SK-N-SH treated with all-trans-retinoic acid at 6 μM for 48 hours (cell line): ENCODE measurements around the gene EMX1.

ENCODE experiments used
- ATAC-seq: fragments of 200-7000 bp; cut with Tn5 transposase; 3 replicates; pipeline ENCODE4 v1.9.1; 2020; ENCODE audit warnings: mild to moderate bottlenecking, moderate library complexity
- ARNTL ChIP-seq: fragments of 450-650 bp; formaldehyde crosslinking; IDR thresholded peaks from 2 replicates; pipeline ENCODE4 v1.5.0; 2020; ENCODE audit warnings: low read depth, mild to moderate bottlenecking, moderate library complexity, borderline replicate concordance
- BACH2 ChIP-seq: fragments of 250-450 bp; sonication (Bioruptor Pico); IDR thresholded peaks from 2 replicates; pipeline ENCODE4 v1.9.0; 2021; ENCODE audit warnings: mild to moderate bottlenecking, borderline replicate concordance
- CREB5 ChIP-seq: fragments of 250-450 bp; sonication (Bioruptor Pico); IDR thresholded peaks from 2 replicates; pipeline ENCODE4 v1.5.1; 2020; ENCODE audit warnings: low read depth, mild to moderate bottlenecking, moderate library complexity
- CSDC2 ChIP-seq: fragments of 250-450 bp; sonication (Bioruptor Pico); IDR thresholded peaks from 2 replicates; pipeline ENCODE4 v1.5.0; 2020; ENCODE audit warnings: mild to moderate bottlenecking, moderate library complexity
- CSRNP3 ChIP-seq: fragments of 250-450 bp; sonication (Bioruptor Pico); IDR thresholded peaks from 2 replicates; pipeline ENCODE4 v1.5.1; 2021; ENCODE audit warnings: mild to moderate bottlenecking, moderate library complexity
- ESRRG ChIP-seq: fragments of 250-450 bp; sonication (Bioruptor Pico); IDR thresholded peaks from 2 replicates; pipeline ENCODE4 v1.6.1; 2021; ENCODE audit warnings: mild to moderate bottlenecking
- GLIS3 ChIP-seq: fragments of 250-450 bp; sonication (Bioruptor Pico); IDR thresholded peaks from 2 replicates; pipeline ENCODE4 v1.5.0; 2020; ENCODE audit warnings: mild to moderate bottlenecking, moderate library complexity
- OSR1 ChIP-seq: fragments of 250-450 bp; sonication (Bioruptor Pico); IDR thresholded peaks from 2 replicates; pipeline ENCODE4 v1.8.0; 2022; ENCODE audit warnings: moderate library complexity, mild to moderate bottlenecking, inconsistent platforms
- PATZ1 ChIP-seq: fragments of 250-450 bp; sonication (Bioruptor Pico); IDR thresholded peaks from 2 replicates; pipeline ENCODE4 v1.8.0; 2020; ENCODE audit warnings: mild to moderate bottlenecking, moderate library complexity, borderline replicate concordance
- POU6F1 ChIP-seq: fragments of 250-450 bp; sonication (Bioruptor Pico); IDR thresholded peaks from 2 replicates; pipeline ENCODE4 v1.8.0; 2021; ENCODE audit warnings: low read depth, mild to moderate bottlenecking, moderate library complexity, borderline replicate concordance
- PPARA ChIP-seq: fragments of 250-450 bp; sonication (Bioruptor Pico); IDR thresholded peaks from 2 replicates; pipeline ENCODE4 v1.5.0; 2020; ENCODE audit warnings: mild to moderate bottlenecking, borderline replicate concordance
- RARB ChIP-seq: fragments of 250-450 bp; sonication (Bioruptor Pico); IDR thresholded peaks from 2 replicates; pipeline ENCODE4 v1.8.0; 2021; ENCODE audit warnings: mild to moderate bottlenecking, moderate library complexity
- SNAI2 ChIP-seq: fragments of 250-450 bp; sonication (Bioruptor Pico); IDR thresholded peaks from 2 replicates; pipeline ENCODE4 v1.5.0; 2020; ENCODE audit warnings: mild to moderate bottlenecking, moderate library complexity
- TSHZ2 ChIP-seq: fragments of 250-450 bp; sonication (Bioruptor Pico); IDR thresholded peaks from 2 replicates; pipeline ENCODE4 v1.5.0; 2020; ENCODE audit warnings: mild to moderate bottlenecking, moderate library complexity
- ZFP30 ChIP-seq: fragments of 450-650 bp; formaldehyde crosslinking; IDR thresholded peaks from 2 replicates; pipeline ENCODE4 v1.5.0; 2022; ENCODE audit warnings: mild to moderate bottlenecking, moderate library complexity
- ZNF565 ChIP-seq: fragments of 450-650 bp; formaldehyde crosslinking; conservative IDR thresholded peaks from 2 replicates; pipeline ENCODE4 v1.5.0; 2020; ENCODE audit warnings: low read depth, mild to moderate bottlenecking, moderate library complexity
- ZNF70 ChIP-seq: fragments of 450-650 bp; formaldehyde crosslinking; IDR thresholded peaks from 2 replicates; pipeline ENCODE4 v1.5.0; 2020; ENCODE audit warnings: mild to moderate bottlenecking, moderate library complexity
- ZNF8 ChIP-seq: fragments of 450-650 bp; formaldehyde crosslinking; IDR thresholded peaks from 2 replicates; pipeline ENCODE4 v1.5.0; 2020; ENCODE audit warnings: mild to moderate bottlenecking, moderate library complexity

Gene EMX1

GRCh38 chr2:72956936-72957335 is 39.6 kb downstream of the EMX1 start:
- no peak for ATAC-seq
- TF ChIP-seq ZNF8 (CRISPR knock-in tag) (no peak), OSR1 (no peak), SNAI2 (CRISPR knock-in tag) (no peak), POU6F1 (CRISPR knock-in tag) (no peak), ZFP30 (CRISPR knock-in tag) (no peak), ARNTL (no peak), CSRNP3 (no peak), BACH2 (CRISPR knock-in tag) (no peak), GLIS3 (CRISPR knock-in tag) (no peak), CREB5 (CRISPR knock-in tag) (no peak), CSDC2 (CRISPR knock-in tag) (no peak), PATZ1 (CRISPR knock-in tag) (no peak)

- ATAC-seq, result no peak
- TF ChIP-seq BACH2 (CRISPR knock-in tag), result no peak
- TF ChIP-seq CSDC2 (CRISPR knock-in tag), result no peak
- TF ChIP-seq PATZ1 (CRISPR knock-in tag), result no peak
- TF ChIP-seq RARB (CRISPR knock-in tag), result no peak
- no peak for TF ChIP-seq PPARA (CRISPR knock-in tag)
- no peak for TF ChIP-seq ZNF565 (CRISPR knock-in tag)
- TF ChIP-seq CREB5 (CRISPR knock-in tag), result no peak
- TF ChIP-seq ARNTL, result no peak
- TF ChIP-seq POU6F1 (CRISPR knock-in tag), result no peak
- TF ChIP-seq OSR1, result no peak
- TF ChIP-seq ESRRG (CRISPR knock-in tag), result no peak
- no peak for TF ChIP-seq ZNF70
- TF ChIP-seq ZNF8 (CRISPR knock-in tag), result no peak
- no peak for TF ChIP-seq TSHZ2 (CRISPR knock-in tag)
Measured at GRCh38 chr2:72958542-72959385, 41.4 kb downstream of the EMX1 start.
